ENCODE results near the gene CEBPE.

DNA sequence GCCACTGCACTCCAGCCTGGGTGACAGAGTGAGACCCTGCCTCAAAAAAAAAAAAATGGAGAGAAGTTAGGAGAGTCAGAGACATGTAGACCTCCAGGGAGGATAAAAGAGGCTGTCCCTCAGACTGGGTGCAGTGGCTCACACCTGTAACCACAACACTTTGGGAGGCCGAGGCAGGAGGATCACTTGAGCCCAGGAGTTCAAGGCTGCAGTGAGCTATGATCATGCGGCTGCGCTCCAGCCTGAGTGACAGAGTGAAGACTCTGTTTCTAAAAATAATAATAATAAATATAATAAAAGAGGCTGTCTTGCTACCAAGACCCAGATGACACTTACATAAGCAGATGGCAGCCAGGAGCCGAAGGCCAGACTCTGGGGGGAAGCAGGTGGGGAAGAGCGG, 45.9 kb upstream of the CEBPE start:
- TF ChIP-seq CTCF (IDR thresholded peaks at IDR 0.05; ENCODE audit: low read depth, low read length, missing input control): no peak
- no peak for TF ChIP-seq YY1 (IDR thresholded peaks at IDR 0.05)
- no peak for TF ChIP-seq ZBTB33 (IDR thresholded peaks at IDR 0.05)
- no peak for TF ChIP-seq TAF1 (conservative IDR thresholded peaks at IDR 0.05)
- TF ChIP-seq, protein P1, sequence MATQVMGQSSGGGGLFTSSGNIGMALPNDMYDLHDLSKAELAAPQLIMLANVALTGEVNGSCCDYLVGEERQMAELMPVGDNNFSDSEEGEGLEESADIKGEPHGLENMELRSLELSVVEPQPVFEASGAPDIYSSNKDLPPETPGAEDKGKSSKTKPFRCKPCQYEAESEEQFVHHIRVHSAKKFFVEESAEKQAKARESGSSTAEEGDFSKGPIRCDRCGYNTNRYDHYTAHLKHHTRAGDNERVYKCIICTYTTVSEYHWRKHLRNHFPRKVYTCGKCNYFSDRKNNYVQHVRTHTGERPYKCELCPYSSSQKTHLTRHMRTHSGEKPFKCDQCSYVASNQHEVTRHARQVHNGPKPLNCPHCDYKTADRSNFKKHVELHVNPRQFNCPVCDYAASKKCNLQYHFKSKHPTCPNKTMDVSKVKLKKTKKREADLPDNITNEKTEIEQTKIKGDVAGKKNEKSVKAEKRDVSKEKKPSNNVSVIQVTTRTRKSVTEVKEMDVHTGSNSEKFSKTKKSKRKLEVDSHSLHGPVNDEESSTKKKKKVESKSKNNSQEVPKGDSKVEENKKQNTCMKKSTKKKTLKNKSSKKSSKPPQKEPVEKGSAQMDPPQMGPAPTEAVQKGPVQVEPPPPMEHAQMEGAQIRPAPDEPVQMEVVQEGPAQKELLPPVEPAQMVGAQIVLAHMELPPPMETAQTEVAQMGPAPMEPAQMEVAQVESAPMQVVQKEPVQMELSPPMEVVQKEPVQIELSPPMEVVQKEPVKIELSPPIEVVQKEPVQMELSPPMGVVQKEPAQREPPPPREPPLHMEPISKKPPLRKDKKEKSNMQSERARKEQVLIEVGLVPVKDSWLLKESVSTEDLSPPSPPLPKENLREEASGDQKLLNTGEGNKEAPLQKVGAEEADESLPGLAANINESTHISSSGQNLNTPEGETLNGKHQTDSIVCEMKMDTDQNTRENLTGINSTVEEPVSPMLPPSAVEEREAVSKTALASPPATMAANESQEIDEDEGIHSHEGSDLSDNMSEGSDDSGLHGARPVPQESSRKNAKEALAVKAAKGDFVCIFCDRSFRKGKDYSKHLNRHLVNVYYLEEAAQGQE (IDR thresholded peaks at IDR 0.05): no peak
- no peak for TF ChIP-seq RAD21 (IDR thresholded peaks at IDR 0.05)
- no peak for TF ChIP-seq GABPA (IDR thresholded peaks at IDR 0.05 in 1 of 2, conservative IDR thresholded peaks at IDR 0.05 in 1 of 2)
- TF ChIP-seq RXRA (IDR thresholded peaks at IDR 0.05): no peak
- TF ChIP-seq JUND (IDR thresholded peaks at IDR 0.05): no peak
- no peak for TF ChIP-seq FOXA1 (IDR thresholded peaks at IDR 0.05)
